Neural cell (in vitro differentiated cells): ENCODE data around the gene MPZL1. TPM values are rescaled to one million over a fixed set of nuclear protein-coding genes. Genes with fewer than 3 reads are reported as not detected.

Source experiments
- H2AFZ ChIP-seq: fragments of 200-600, 300-800 bp; sonication (generic), shearing (Covaris generic); 2 replicates; pipeline ENCODE4 v1.6.0; 2014; ENCODE audit warnings: low read depth, mild to moderate bottlenecking, antibody characterized with exemption, low read length, moderate library complexity
- H3F3A ChIP-seq: fragments of 200-600 bp; shearing (Covaris generic); 2 replicates; pipeline ENCODE4 v1.6.1; 2016; ENCODE audit warnings: mild to moderate bottlenecking, moderate library complexity, mixed read lengths, antibody characterized with exemption, low read length; ENCODE audit not compliant: insufficient read depth, poor library complexity, severe bottlenecking
- H3K27ac ChIP-seq: fragments of 200-600, 300-800 bp; sonication (generic), shearing (Covaris generic); 2 replicates; pipeline ENCODE4 v1.5.1; 2014; ENCODE audit warnings: mild to moderate bottlenecking, low read length, moderate library complexity
- H3K27me3 ChIP-seq: fragments of 300-800, 200-600 bp; sonication (generic), shearing (Covaris generic); 2 replicates; pipeline ENCODE4 v1.6.0; 2014; ENCODE audit warnings: mild to moderate bottlenecking, low read depth, low read length, moderate library complexity; ENCODE audit not compliant: insufficient read depth
- H3K36me3 ChIP-seq: fragments of 300-800, 200-600 bp; sonication (generic), shearing (Covaris generic); 2 replicates; pipeline ENCODE4 v1.5.1; 2014; ENCODE audit warnings: mild to moderate bottlenecking, antibody characterized with exemption, low read length, moderate library complexity; ENCODE audit not compliant: insufficient read depth
- H3K4me2 ChIP-seq: fragments of 300-800, 200-600 bp; sonication (generic), shearing (Covaris generic); 2 replicates; pipeline ENCODE4 v1.6.0; 2014; ENCODE audit warnings: mild to moderate bottlenecking, low read length
- H3K4me3 ChIP-seq: fragments of 300-800, 200-600 bp; sonication (generic), shearing (Covaris generic); 2 replicates; pipeline ENCODE4 v1.5.1; 2014; ENCODE audit warnings: mild to moderate bottlenecking, low read length, moderate library complexity
- H3K79me2 ChIP-seq: fragments of 200-600 bp; shearing (Covaris generic); replicated peaks from 2 replicates; pipeline ENCODE4 v1.6.0; 2014; ENCODE audit warnings: mild to moderate bottlenecking, low read length, moderate library complexity; ENCODE audit not compliant: insufficient read depth
- H3K9ac ChIP-seq: fragments of 300-800, 200-600 bp; sonication (generic), shearing (Covaris generic); 2 replicates; pipeline ENCODE4 v1.6.1; 2016; ENCODE audit warnings: mild to moderate bottlenecking, low read length, mixed read lengths
- H3K9me2 ChIP-seq: fragments of 200-600 bp; shearing (Covaris generic); 2 replicates; pipeline ENCODE4 v1.6.1; 2016; ENCODE audit warnings: mild to moderate bottlenecking, low read length, mixed read lengths; ENCODE audit not compliant: insufficient read depth
- H3K9me3 ChIP-seq: fragments of 200-600, 300-800 bp; sonication (generic), shearing (Covaris generic); 2 replicates; pipeline ENCODE4 v1.6.1; 2016; ENCODE audit warnings: mild to moderate bottlenecking, mixed run types, low read length, moderate library complexity, mixed read lengths
- H4K20me1 ChIP-seq: fragments of 200-600 bp; shearing (Covaris generic); 2 replicates; pipeline ENCODE4 v1.6.1; 2016; ENCODE audit warnings: mild to moderate bottlenecking, mixed run types; ENCODE audit not compliant: insufficient read depth
- EP300 ChIP-seq: fragments of 450-650 bp; conservative IDR thresholded peaks from 2 replicates; pipeline ENCODE4 v1.6.1; 2014; ENCODE audit warnings: antibody characterized with exemption, mild to moderate bottlenecking, moderate library complexity; ENCODE audit not compliant: poor library complexity, severe bottlenecking
- EZH2 ChIP-seq: fragments of 200-600, 300-800 bp; shearing (Covaris generic), sonication (generic); IDR thresholded peaks from 2 replicates; pipeline ENCODE4 v1.6.1; 2014; ENCODE audit warnings: antibody characterized with exemption, low read length, borderline replicate concordance, mild to moderate bottlenecking; ENCODE audit not compliant: insufficient read depth, poor library complexity, severe bottlenecking
- MXI1 ChIP-seq: fragments of 450-650 bp; conservative IDR thresholded peaks from 2 replicates; pipeline ENCODE4 v1.6.1; 2014; ENCODE audit warnings: antibody characterized with exemption, mild to moderate bottlenecking; ENCODE audit not compliant: poor library complexity, severe bottlenecking
- POLR2AphosphoS5 ChIP-seq: IDR thresholded peaks from 2 replicates; pipeline ENCODE4 v1.6.1; 2012
- RAD21 ChIP-seq: fragments of 450-650 bp; conservative IDR thresholded peaks from 2 replicates; pipeline ENCODE4 v1.6.1; 2014; ENCODE audit warnings: antibody characterized with exemption, mild to moderate bottlenecking, moderate library complexity
- REST ChIP-seq: IDR thresholded peaks from 2 replicates; pipeline ENCODE4 v1.6.1; 2012; ENCODE audit warnings: borderline replicate concordance
- SMC3 ChIP-seq: fragments of 450-650 bp; conservative IDR thresholded peaks from 2 replicates; pipeline ENCODE4 v1.6.1; 2014; ENCODE audit warnings: antibody characterized with exemption, mild to moderate bottlenecking, moderate library complexity; ENCODE audit not compliant: poor library complexity
- TAF1 ChIP-seq: IDR thresholded peaks from 2 replicates; pipeline ENCODE4 v1.6.1; 2012; ENCODE audit warnings: low read depth
- polyA plus RNA-seq: library from polyadenylated mRNA; depleted of rRNA; stranded (reverse); fragments of >200 nt; gene quantifications from 2 replicates; pipeline ENCODE4 v1.2.3, GENCODE V29; 2014
- TF ChIP-seq, protein P1 (sequence below): fragments of 450-650 bp; IDR thresholded peaks from 2 replicates; pipeline ENCODE4 v1.5.1; 2014; ENCODE audit warnings: antibody characterized with exemption, mild to moderate bottlenecking, moderate library complexity; ENCODE audit not compliant: poor library complexity, severe bottlenecking

Gene MPZL1
- polyA plus RNA-seq, 1 donor from 2014 or later, result 167 TPM

GRCh38 chr1:167795810-167796740 is 74.3 kb downstream of the MPZL1 start (continued):
- TF ChIP-seq POLR2AphosphoS5, result no peak

- Histone ChIP-seq H3K27me3 (no peaks in the 10 kb centered on the region), H3K4me2 (no peak overlapping the region), H4K20me1 (no peaks in the 10 kb centered on the region), H3K4me3 (no peak overlapping the region), H3K9me2 (no peaks in the 10 kb centered on the region), H3K27ac (no peak overlapping the region), H3F3A (no peaks in the 10 kb centered on the region), H3K36me3 (no peaks in the 10 kb centered on the region), H3K79me2 (no peaks in the 10 kb centered on the region), H3K9me3 (no peaks in the 10 kb centered on the region), H2AFZ (no peak overlapping the region), H3K9ac (no peak overlapping the region)
- TF ChIP-seq EP300 (no peak), RAD21 (no peak), MXI1 (no peak), EZH2 (no peak), POLR2AphosphoS5 (no peak)
- TF ChIP-seq, protein P1, sequence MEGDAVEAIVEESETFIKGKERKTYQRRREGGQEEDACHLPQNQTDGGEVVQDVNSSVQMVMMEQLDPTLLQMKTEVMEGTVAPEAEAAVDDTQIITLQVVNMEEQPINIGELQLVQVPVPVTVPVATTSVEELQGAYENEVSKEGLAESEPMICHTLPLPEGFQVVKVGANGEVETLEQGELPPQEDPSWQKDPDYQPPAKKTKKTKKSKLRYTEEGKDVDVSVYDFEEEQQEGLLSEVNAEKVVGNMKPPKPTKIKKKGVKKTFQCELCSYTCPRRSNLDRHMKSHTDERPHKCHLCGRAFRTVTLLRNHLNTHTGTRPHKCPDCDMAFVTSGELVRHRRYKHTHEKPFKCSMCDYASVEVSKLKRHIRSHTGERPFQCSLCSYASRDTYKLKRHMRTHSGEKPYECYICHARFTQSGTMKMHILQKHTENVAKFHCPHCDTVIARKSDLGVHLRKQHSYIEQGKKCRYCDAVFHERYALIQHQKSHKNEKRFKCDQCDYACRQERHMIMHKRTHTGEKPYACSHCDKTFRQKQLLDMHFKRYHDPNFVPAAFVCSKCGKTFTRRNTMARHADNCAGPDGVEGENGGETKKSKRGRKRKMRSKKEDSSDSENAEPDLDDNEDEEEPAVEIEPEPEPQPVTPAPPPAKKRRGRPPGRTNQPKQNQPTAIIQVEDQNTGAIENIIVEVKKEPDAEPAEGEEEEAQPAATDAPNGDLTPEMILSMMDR, result no peak
Observed at GRCh38 chr1:167797015-167797414, 75.2 kb downstream of the MPZL1 start.

DNA sequence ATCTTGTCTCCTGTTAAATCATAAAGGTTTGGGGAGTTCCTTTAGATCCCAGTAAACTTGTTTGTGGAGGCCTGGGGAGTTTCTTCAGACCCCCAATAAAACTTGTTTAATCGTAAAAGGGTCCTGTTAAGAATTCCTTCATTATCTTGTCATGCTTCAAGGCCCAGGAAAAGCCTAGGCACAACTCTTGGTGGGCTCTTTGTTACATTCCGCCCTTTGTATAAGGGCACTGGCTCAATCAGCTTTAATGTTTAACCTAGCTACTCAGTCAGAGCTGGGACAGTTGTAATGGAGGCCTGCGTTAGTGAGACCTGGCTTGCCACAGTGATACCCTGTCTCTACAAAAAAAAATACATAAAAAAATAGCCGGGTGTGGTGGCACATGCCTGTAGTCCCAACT is 77.2 kb downstream of the MPZL1 start:
- Histone ChIP-seq H3K4me3 (no peak overlapping the region), H2AFZ (no peak overlapping the region), H3K4me2 (no peak overlapping the region), H3K27me3 (no peaks in the 10 kb centered on the region), H3K79me2 (no peaks in the 10 kb centered on the region), H3K27ac (no peak overlapping the region), H3K9me3 (no peaks in the 10 kb centered on the region), H3K36me3 (no peaks in the 10 kb centered on the region), H3K9ac (no peak overlapping the region), H4K20me1 (no peaks in the 10 kb centered on the region), H3K9me2 (no peaks in the 10 kb centered on the region), H3F3A (no peaks in the 10 kb centered on the region)
- TF ChIP-seq SMC3 (no peak), RAD21 (no peak), TAF1 (no peak), POLR2AphosphoS5 (no peak), REST (no peak), EZH2 (no peak), MXI1 (no peak), EP300 (no peak)
- TF ChIP-seq, protein P1, result no peak
